ENCODE measurements around the gene MARK4. TPM values are rescaled to one million over a fixed set of nuclear protein-coding genes. Genes with fewer than 3 reads are reported as not detected.

The MARK4 gene
- total RNA-seq, 2 donors from 2014 or later = 12.7 to 28.6 TPM

- no peaks in the 10 kb centered on the region for H3K9me3 ChIP-seq
- no peak overlapping the region for H3K4me3 ChIP-seq
- TF ChIP-seq CTCF (IDR thresholded peaks at IDR 0.05) = no peak
- no peaks in the 10 kb centered on the region for H3K27me3 ChIP-seq
- H3K9ac ChIP-seq (ENCODE audit: low read depth in 2 of 2, low read length in 2 of 2) = no peak overlapping the region
- H3K36me3 ChIP-seq = no peaks in the 10 kb centered on the region
- H3K4me1 ChIP-seq = no peaks in the 10 kb centered on the region
- intact Hi-C loops (cut with DNase I) = no loop called here
- no peak overlapping the region for H3K27ac ChIP-seq
- no peak for DNase-seq
These were observed 101.4 kb downstream of the MARK4 start for GRCh38 chr19:45352471-45352870.

- Histone ChIP-seq H3K36me3 (no peaks in the 10 kb centered on the region), H3K27ac (no peak overlapping the region), H3K4me1 (no peaks in the 10 kb centered on the region), H3K9ac (ENCODE audit: low read depth in 2 of 2, low read length in 2 of 2) (no peak overlapping the region), H3K9me3 (no peaks in the 10 kb centered on the region), H3K27me3 (no peaks in the 10 kb centered on the region), H3K4me3 (no peak overlapping the region)
- intact Hi-C loops (cut with DNase I) = no loop called here
- DNase-seq = no peak
- no peak for TF ChIP-seq CTCF (IDR thresholded peaks at IDR 0.05)
These were observed 102.1 kb downstream of the MARK4 start for GRCh38 chr19:45352914-45353796.

GRCh38 chr19:45354241-45354842 lies 103.3 kb downstream of the MARK4 start:
- DNase-seq = no peak
- no peak for TF ChIP-seq CTCF (IDR thresholded peaks at IDR 0.05)
- H3K27me3 ChIP-seq = no peaks in the 10 kb centered on the region
- H3K9ac ChIP-seq (ENCODE audit: low read depth in 2 of 2, low read length in 2 of 2) = no peak overlapping the region
- H3K27ac ChIP-seq = no peak overlapping the region
- H3K4me3 ChIP-seq = no peak overlapping the region
- H3K9me3 ChIP-seq = no peaks in the 10 kb centered on the region
- no peaks in the 10 kb centered on the region for H3K4me1 ChIP-seq
- no peaks in the 10 kb centered on the region for H3K36me3 ChIP-seq
- intact Hi-C loops (cut with DNase I) = no loop called here

Other genes starting within 250 kb of the MARK4 start
- gene RELB, start 249.8 kb upstream of the MARK4 start, total RNA-seq = 10 to 100 TPM; 17.1 to 42.4 TPM
- gene CLASRP, start 212.2 kb upstream of the MARK4 start, total RNA-seq = 10 to 100 TPM; 53.5 to 82.6 TPM
- 1 to 10 TPM; 3.4 to 7.0 TPM for gene ZNF296, start 174.8 kb upstream of the MARK4 start, total RNA-seq
- 10 to 100 TPM; 22.4 to 37.5 TPM for gene GEMIN7, start 172.0 kb upstream of the MARK4 start, total RNA-seq
- gene PPP1R37, start 158.1 kb upstream of the MARK4 start, total RNA-seq = 10 to 100 TPM; 28.2 to 46.9 TPM
- under 1 TPM in 1 of 2 donors, not detected in 1; 0.07 TPM for gene NKPD1, start 90.3 kb upstream of the MARK4 start, total RNA-seq
- 10 to 100 TPM; 17.2 to 35.2 TPM for gene TRAPPC6A, start 73.0 kb upstream of the MARK4 start, total RNA-seq
- 10 to 100 TPM; 10.4 to 15.9 TPM for gene BLOC1S3, start 72.5 kb upstream of the MARK4 start, total RNA-seq
- 1 to 10 TPM; 1.4 to 1.6 TPM for gene EXOC3L2, start 5.9 kb upstream of the MARK4 start, total RNA-seq
- under 1 TPM in 1 of 2 donors, not detected in 1; 0.53 TPM for gene CKM, start 71.6 kb downstream of the MARK4 start, total RNA-seq
- not detected for gene KLC3, start 89.5 kb downstream of the MARK4 start, total RNA-seq
- gene ERCC2, start 119.3 kb downstream of the MARK4 start, total RNA-seq = 10 to 100 TPM; 12.7 to 17.4 TPM
- gene PPP1R13L, start 153.8 kb downstream of the MARK4 start, total RNA-seq = 10 to 100 TPM; 25.9 to 46.2 TPM
- 1 to 10 TPM; 2.0 to 8.5 TPM for gene POLR1G, start 155.4 kb downstream of the MARK4 start, total RNA-seq
- 10 to 100 TPM; 30.0 to 37.3 TPM for gene ERCC1, start 172.6 kb downstream of the MARK4 start, total RNA-seq
- 1 to 10 TPM; 1.5 to 3.4 TPM for gene FOSB, start 216.7 kb downstream of the MARK4 start, total RNA-seq
- gene RTN2, start 245.8 kb downstream of the MARK4 start, total RNA-seq = 1 to 10 TPM; 4.9 to 8.4 TPM
- gene PPM1N, start 247.2 kb downstream of the MARK4 start, total RNA-seq = 1 to 10 TPM in 1 of 2 donors, under 1 TPM in 1; 0.67 to 1.7 TPM

Data from colonic mucosa (tissue), 4 donors.